ENCODE measurements around the gene ADK.
"Not testable (repeated sequence)": the region's sequence is repeated elsewhere in the genome, so short reads cannot be mapped to it uniquely, and the experiment has no call there.

ADK gene

GRCh38 chr10:74521526-74521925 lies 370.5 kb downstream of the ADK start:
- Histone ChIP-seq H3K4me1 (ENCODE audit: control insufficient read depth, insufficient read depth, low read length) (peaks cover 3% of the 10 kb centered on the region), H3K4me3 (ENCODE audit: low read depth, low read length) (no peak overlapping the region), H3K9ac (ENCODE audit: low read depth, low read length) (no peak overlapping the region), H3K36me3 (ENCODE audit: control insufficient read depth, insufficient read depth, low read length) (no peaks in the 10 kb centered on the region), H3K9me3 (ENCODE audit: control insufficient read depth, insufficient read depth, low read length) (no peaks in the 10 kb centered on the region), H3K27me3 (ENCODE audit: control insufficient read depth, insufficient read depth, low read length) (no peaks in the 10 kb centered on the region)

DNA sequence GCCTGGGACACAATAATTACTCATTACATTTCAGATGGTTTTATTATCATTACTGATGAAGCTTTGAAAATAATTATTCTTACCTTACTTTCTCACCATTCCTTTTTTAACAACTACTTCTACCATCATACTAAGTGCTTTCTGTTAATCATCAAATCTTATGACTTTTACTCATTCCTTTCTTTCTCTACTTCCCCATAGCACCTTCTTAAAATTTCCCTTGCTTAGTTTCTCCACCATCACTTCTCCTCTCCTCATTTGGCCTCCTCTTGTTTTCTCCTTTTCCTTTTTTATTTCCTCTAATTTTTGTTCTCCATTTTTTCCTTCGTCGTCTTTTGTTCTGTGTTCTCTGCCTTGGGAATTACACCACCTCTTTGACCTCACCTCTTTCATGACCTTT lies 372.2 kb downstream of the ADK start:
- no peaks in the 10 kb centered on the region for H3K9me3 ChIP-seq (ENCODE audit: control insufficient read depth, insufficient read depth, low read length)
- H3K4me1 ChIP-seq (ENCODE audit: control insufficient read depth, insufficient read depth, low read length), result peaks cover 3% of the 10 kb centered on the region
- H3K27me3 ChIP-seq (ENCODE audit: control insufficient read depth, insufficient read depth, low read length), result no peaks in the 10 kb centered on the region
- H3K4me3 ChIP-seq (ENCODE audit: low read depth, low read length), result no peak overlapping the region
- no peaks in the 10 kb centered on the region for H3K36me3 ChIP-seq (ENCODE audit: control insufficient read depth, insufficient read depth, low read length)
- H3K9ac ChIP-seq (ENCODE audit: low read depth, low read length), result no peak overlapping the region

GRCh38 chr10:74525885-74526284 lies 374.9 kb downstream of the ADK start:
- peaks cover 5% of the 10 kb centered on the region for H3K4me1 ChIP-seq (ENCODE audit: control insufficient read depth, insufficient read depth, low read length)
- no peak overlapping the region for H3K9ac ChIP-seq (ENCODE audit: low read depth, low read length)
- H3K36me3 ChIP-seq (ENCODE audit: control insufficient read depth, insufficient read depth, low read length), result no peaks in the 10 kb centered on the region
- no peaks in the 10 kb centered on the region for H3K9me3 ChIP-seq (ENCODE audit: control insufficient read depth, insufficient read depth, low read length)
- H3K4me3 ChIP-seq (ENCODE audit: low read depth, low read length), result no peak overlapping the region
- H3K27me3 ChIP-seq (ENCODE audit: control insufficient read depth, insufficient read depth, low read length), result no peaks in the 10 kb centered on the region

DNA sequence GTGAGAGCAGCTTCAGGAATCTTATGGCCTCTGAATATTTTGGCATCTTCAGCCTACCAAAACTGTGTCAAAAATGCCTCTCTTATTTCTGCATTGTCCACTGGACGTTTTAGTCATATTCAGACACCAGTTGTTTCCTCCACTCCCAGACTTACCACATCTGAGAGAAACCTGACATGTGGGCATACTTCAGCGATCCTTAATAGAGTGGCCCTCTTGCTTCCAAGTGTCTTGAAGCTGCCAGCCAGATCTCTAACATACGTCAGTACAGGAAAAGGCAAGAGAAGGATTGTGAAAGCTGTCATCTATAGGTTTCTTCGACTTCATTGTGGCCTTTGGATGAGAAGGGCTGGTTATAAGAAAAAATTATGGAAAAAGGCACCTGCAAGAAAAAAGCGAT lies 376.6 kb downstream of the ADK start:
- H3K4me1 ChIP-seq (ENCODE audit: control insufficient read depth, insufficient read depth, low read length); H3K36me3 ChIP-seq (ENCODE audit: control insufficient read depth, insufficient read depth, low read length); H3K9me3 ChIP-seq (ENCODE audit: control insufficient read depth, insufficient read depth, low read length); H3K27me3 ChIP-seq (ENCODE audit: control insufficient read depth, insufficient read depth, low read length); H3K4me3 ChIP-seq (ENCODE audit: low read depth, low read length); H3K9ac ChIP-seq (ENCODE audit: low read depth, low read length): not testable (repeated sequence)

GRCh38 chr10:74529205-74529604 lies 378.2 kb downstream of the ADK start:
- H3K4me1 ChIP-seq (ENCODE audit: control insufficient read depth, insufficient read depth, low read length), result peaks cover 2% of the 10 kb centered on the region
- H3K9ac ChIP-seq (ENCODE audit: low read depth, low read length), result no peak overlapping the region
- H3K9me3 ChIP-seq (ENCODE audit: control insufficient read depth, insufficient read depth, low read length), result no peaks in the 10 kb centered on the region
- H3K4me3 ChIP-seq (ENCODE audit: low read depth, low read length), result no peak overlapping the region
- no peaks in the 10 kb centered on the region for H3K27me3 ChIP-seq (ENCODE audit: control insufficient read depth, insufficient read depth, low read length)
- no peaks in the 10 kb centered on the region for H3K36me3 ChIP-seq (ENCODE audit: control insufficient read depth, insufficient read depth, low read length)

DNA sequence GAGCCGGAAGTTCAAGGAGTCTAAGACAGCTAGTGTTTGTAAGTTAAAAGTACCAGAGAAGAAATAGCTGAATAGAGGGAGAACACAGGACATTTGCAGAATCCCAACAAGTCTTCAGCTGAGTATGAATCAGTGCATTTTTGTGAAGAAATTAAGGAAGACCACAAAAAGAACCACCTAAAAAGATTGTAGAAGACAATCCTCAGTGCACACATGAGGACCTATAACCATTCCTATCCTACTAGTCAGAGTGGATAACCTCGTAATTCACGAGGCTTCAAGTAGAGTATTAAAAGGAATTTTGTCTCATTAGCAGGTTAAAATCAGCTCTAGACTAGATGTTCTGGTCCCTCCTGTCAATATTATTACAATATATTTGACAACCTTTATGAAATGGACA lies 380.0 kb downstream of the ADK start:
- Histone ChIP-seq H3K4me3 (ENCODE audit: low read depth, low read length) (no peak overlapping the region), H3K9ac (ENCODE audit: low read depth, low read length) (no peak overlapping the region), H3K9me3 (ENCODE audit: control insufficient read depth, insufficient read depth, low read length) (no peaks in the 10 kb centered on the region), H3K27me3 (ENCODE audit: control insufficient read depth, insufficient read depth, low read length) (no peaks in the 10 kb centered on the region), H3K36me3 (ENCODE audit: control insufficient read depth, insufficient read depth, low read length) (no peaks in the 10 kb centered on the region), H3K4me1 (ENCODE audit: control insufficient read depth, insufficient read depth, low read length) (peaks cover 2% of the 10 kb centered on the region)

- H3K4me3 ChIP-seq (ENCODE audit: low read depth, low read length), result no peak overlapping the region
- H3K4me1 ChIP-seq (ENCODE audit: control insufficient read depth, insufficient read depth, low read length), result peaks cover 4% of the 10 kb centered on the region
- H3K36me3 ChIP-seq (ENCODE audit: control insufficient read depth, insufficient read depth, low read length), result no peaks in the 10 kb centered on the region
- no peaks in the 10 kb centered on the region for H3K27me3 ChIP-seq (ENCODE audit: control insufficient read depth, insufficient read depth, low read length)
- no peak overlapping the region for H3K9ac ChIP-seq (ENCODE audit: low read depth, low read length)
- no peaks in the 10 kb centered on the region for H3K9me3 ChIP-seq (ENCODE audit: control insufficient read depth, insufficient read depth, low read length)
Measured at GRCh38 chr10:74539317-74539716, 388.3 kb downstream of the ADK start.

DNA sequence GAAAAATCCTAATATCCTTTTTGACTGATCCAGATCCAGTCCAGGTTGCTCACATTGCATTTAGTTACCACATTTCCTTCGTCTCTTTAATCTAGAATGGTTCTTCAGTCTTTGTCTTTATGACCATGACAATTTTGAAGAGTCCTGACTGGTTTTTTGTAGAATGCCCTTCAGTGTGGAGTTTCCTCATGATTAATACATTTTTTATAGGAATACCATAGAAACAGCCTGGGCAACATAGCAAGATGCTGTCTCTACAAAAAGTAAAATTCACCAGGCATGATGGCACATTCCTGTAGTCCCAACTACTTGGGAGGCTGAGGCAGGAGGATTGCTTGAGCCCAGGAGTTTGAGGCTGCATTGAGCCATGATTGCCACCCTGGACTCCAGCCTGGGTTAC lies 390.4 kb downstream of the ADK start:
- H3K9me3 ChIP-seq (ENCODE audit: control insufficient read depth, insufficient read depth, low read length), result no peaks in the 10 kb centered on the region
- H3K9ac ChIP-seq (ENCODE audit: low read depth, low read length), result no peak overlapping the region
- peaks cover 4% of the 10 kb centered on the region for H3K4me1 ChIP-seq (ENCODE audit: control insufficient read depth, insufficient read depth, low read length)
- H3K27me3 ChIP-seq (ENCODE audit: control insufficient read depth, insufficient read depth, low read length), result no peaks in the 10 kb centered on the region
- H3K36me3 ChIP-seq (ENCODE audit: control insufficient read depth, insufficient read depth, low read length), result no peaks in the 10 kb centered on the region
- no peak overlapping the region for H3K4me3 ChIP-seq (ENCODE audit: low read depth, low read length)

GRCh38 chr10:74542077-74542476 lies 391.1 kb downstream of the ADK start:
- H3K9me3 ChIP-seq (ENCODE audit: control insufficient read depth, insufficient read depth, low read length), result no peaks in the 10 kb centered on the region
- H3K4me1 ChIP-seq (ENCODE audit: control insufficient read depth, insufficient read depth, low read length), result peaks cover 4% of the 10 kb centered on the region
- no peaks in the 10 kb centered on the region for H3K27me3 ChIP-seq (ENCODE audit: control insufficient read depth, insufficient read depth, low read length)
- no peak overlapping the region for H3K9ac ChIP-seq (ENCODE audit: low read depth, low read length)
- no peak overlapping the region for H3K4me3 ChIP-seq (ENCODE audit: low read depth, low read length)
- no peaks in the 10 kb centered on the region for H3K36me3 ChIP-seq (ENCODE audit: control insufficient read depth, insufficient read depth, low read length)

- Histone ChIP-seq H3K4me3 (ENCODE audit: low read depth, low read length) (no peak overlapping the region), H3K36me3 (ENCODE audit: control insufficient read depth, insufficient read depth, low read length) (no peaks in the 10 kb centered on the region), H3K4me1 (ENCODE audit: control insufficient read depth, insufficient read depth, low read length) (peaks cover 4% of the 10 kb centered on the region), H3K9ac (ENCODE audit: low read depth, low read length) (no peak overlapping the region), H3K27me3 (ENCODE audit: control insufficient read depth, insufficient read depth, low read length) (no peaks in the 10 kb centered on the region), H3K9me3 (ENCODE audit: control insufficient read depth, insufficient read depth, low read length) (no peaks in the 10 kb centered on the region)
Measured at GRCh38 chr10:74543276-74543675, 392.3 kb downstream of the ADK start.

DNA sequence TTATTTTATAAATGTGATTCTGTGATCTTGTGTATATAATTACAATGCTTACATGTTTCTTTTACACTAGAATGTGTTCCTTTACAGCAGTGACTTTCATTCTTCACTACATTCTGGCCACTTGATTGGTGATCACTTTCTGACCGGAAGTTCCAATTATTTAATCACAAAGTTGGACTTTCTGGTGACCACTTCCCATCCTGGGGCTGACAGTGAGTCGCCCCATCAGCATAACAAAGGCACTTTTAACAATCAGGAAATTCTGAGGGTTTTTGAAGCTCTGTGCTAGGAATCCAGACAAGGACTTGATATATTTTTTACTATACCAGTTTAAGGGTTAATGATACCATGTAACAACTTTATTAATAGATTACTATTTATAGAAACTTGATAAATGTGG lies 393.1 kb downstream of the ADK start:
- Histone ChIP-seq H3K4me3 (ENCODE audit: low read depth, low read length) (no peak overlapping the region), H3K36me3 (ENCODE audit: control insufficient read depth, insufficient read depth, low read length) (no peaks in the 10 kb centered on the region), H3K27me3 (ENCODE audit: control insufficient read depth, insufficient read depth, low read length) (no peaks in the 10 kb centered on the region), H3K9ac (ENCODE audit: low read depth, low read length) (no peak overlapping the region), H3K9me3 (ENCODE audit: control insufficient read depth, insufficient read depth, low read length) (no peaks in the 10 kb centered on the region), H3K4me1 (ENCODE audit: control insufficient read depth, insufficient read depth, low read length) (peaks cover 4% of the 10 kb centered on the region)

DNA sequence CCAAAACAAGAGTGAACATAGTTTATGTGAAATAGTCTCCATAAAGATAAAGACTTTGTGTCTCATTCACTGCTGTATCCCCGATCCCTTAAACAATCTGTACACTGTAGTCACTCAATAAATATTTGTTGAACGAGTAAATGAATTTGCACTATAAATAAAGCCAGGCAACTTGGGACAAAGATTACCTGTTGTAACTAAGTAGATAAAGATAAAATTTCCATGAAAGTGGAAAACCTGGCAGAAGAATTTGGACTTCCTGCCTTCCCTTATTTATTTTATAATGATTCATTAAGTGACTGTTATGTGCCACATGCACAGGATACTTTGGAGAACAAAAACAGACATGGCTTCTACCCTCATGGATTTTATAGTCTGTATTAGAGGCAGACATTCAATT lies 397.7 kb downstream of the ADK start:
- Histone ChIP-seq H3K36me3 (ENCODE audit: control insufficient read depth, insufficient read depth, low read length) (no peaks in the 10 kb centered on the region), H3K27me3 (ENCODE audit: control insufficient read depth, insufficient read depth, low read length) (no peaks in the 10 kb centered on the region), H3K4me3 (ENCODE audit: low read depth, low read length) (no peak overlapping the region), H3K9me3 (ENCODE audit: control insufficient read depth, insufficient read depth, low read length) (no peaks in the 10 kb centered on the region), H3K4me1 (ENCODE audit: control insufficient read depth, insufficient read depth, low read length) (peaks cover 4% of the 10 kb centered on the region), H3K9ac (ENCODE audit: low read depth, low read length) (no peak overlapping the region)

All from iPS-15b (cell line).